GM19438 (cell line): ENCODE measurements around the gene CD37.
"Not testable (repeated sequence)": the region's sequence is repeated elsewhere in the genome, so short reads cannot be mapped to it uniquely, and the experiment has no call there.

Source experiments
- ATAC-seq: cut with Tn5 transposase; IDR thresholded peaks from one replicate; pipeline ENCODE4 v1.9.1; 2021; ENCODE audit warnings: low read depth; ENCODE audit not compliant: unreplicated experiment

The CD37 gene, protein sequence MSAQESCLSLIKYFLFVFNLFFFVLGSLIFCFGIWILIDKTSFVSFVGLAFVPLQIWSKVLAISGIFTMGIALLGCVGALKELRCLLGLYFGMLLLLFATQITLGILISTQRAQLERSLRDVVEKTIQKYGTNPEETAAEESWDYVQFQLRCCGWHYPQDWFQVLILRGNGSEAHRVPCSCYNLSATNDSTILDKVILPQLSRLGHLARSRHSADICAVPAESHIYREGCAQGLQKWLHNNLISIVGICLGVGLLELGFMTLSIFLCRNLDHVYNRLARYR

DNA sequence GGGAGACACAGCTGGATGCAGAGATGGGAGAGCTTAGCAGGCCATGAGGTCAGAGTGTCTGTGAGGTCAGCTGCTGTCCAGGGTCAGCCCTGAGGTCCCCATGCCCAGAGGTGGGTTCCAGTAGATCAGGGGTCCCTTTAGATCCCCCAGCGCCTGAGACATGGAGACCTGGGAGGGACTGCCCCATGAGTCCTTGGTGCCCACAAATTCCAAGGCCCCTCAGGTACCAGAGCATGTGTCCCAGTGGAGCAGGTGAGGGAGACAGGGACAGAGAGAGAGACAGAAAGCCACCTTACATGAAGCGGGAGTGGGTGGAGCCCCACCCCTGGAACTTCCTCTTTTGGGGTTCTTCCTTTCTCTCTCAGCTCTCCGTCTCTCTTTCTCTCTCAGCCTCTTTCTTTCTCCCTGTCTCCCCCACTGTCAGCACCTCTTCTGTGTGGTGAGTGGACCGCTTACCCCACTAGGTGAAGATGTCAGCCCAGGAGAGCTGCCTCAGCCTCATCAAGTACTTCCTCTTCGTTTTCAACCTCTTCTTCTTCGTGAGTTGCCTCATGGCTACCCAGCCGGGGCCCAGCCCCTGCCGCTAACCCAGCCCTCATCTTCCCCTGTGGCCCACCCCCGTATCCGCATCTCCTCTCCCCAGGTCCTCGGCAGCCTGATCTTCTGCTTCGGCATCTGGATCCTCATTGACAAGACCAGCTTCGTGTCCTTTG, at the start of gene CD37:
TSS of gene CD37 (plus strand) at position 336 of the 713 bp plus-strand sequence. CDS start at position 471, 135 bp downstream.
- ATAC-seq, result no peak

DNA sequence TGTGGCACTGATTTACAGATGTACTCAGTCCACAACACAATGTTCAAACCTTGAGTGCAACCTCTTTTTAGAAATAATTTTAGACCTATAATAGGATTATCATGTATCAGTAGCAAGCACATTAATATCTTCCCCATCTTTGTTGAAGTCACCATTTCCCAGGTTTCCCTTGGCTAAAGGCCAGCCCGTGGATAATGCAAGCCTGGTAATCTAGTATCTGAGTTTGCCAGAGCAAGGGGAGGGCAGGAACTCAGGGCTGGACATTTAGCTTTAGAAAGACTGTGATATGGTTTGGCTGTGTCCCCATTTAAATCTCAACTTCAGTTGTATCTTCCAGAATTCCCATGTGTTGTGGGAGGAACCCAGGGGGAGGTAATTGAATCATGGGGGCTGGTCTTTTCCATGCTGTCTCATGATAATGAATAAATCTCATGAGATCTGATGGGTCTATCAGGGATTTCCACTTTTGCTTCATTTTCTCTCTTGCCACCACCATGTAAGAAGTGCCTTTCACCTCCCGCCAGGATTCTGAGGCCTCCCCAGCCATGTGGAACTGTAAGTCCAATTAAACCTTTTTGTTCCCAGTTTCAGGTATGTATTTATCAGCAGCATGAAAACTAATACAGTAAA, 48.0 kb upstream of the CD37 start:
- ATAC-seq, result no peak

DNA sequence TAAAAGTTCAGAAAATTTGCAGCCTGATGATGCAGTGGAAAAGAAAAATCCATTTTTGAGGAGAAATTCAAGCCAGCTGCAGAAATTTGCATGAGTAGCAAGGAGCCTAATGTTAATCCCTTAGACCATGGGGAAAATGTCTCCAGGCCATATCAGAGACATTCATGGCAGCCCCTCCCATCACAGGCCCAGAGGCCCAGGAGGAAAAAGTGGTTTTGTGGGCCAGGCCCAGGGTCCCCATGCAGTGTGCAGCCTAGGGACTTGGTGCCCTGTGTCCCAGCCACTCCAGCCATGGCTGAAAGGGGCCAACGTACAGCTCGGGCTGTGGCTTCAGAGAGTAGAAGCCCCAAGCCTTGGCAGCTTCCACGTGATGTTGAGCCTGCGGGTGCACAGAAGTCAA, 47.0 kb upstream of the CD37 start:
- ATAC-seq, result not testable (repeated sequence)

DNA sequence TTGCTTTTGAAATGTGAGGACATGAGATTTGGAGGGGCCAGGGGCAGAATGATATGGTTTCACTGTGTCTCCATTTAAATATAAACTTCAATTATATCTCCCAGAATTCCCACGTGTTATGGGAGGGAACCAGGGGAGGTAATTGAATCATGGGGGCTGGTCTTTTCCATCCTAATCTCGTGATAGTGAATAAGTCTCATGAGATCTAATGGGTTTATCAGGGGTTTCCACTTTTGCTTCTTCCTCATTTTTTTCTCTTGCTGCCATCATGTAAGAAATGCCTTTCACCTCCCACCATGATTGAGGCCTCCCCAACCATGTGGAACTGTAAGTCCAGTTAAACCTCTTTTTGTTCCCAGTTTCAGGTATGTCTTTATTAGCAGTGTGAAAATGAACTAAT, 45.9 kb upstream of the CD37 start:
- not testable (repeated sequence) for ATAC-seq

DNA sequence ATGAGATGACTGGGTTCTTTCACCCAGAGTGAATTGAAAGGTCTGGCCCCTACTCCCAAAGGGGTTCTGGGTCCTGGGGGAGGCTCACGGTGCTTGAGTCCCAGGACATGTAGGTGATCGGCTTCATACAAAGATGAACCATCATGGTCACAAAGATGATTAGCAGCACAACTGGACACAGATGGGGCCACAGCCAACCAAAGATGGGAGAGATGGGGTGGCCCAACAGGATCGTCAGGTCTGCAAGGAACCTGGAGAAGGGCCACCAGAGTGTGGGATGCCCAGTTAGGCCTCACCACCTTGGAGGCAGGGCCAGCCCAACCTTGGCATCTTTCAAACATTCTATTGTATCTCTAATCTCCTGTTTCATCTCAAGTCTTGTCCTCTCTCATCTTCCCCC, 44.7 kb upstream of the CD37 start:
- ATAC-seq, result no peak

DNA sequence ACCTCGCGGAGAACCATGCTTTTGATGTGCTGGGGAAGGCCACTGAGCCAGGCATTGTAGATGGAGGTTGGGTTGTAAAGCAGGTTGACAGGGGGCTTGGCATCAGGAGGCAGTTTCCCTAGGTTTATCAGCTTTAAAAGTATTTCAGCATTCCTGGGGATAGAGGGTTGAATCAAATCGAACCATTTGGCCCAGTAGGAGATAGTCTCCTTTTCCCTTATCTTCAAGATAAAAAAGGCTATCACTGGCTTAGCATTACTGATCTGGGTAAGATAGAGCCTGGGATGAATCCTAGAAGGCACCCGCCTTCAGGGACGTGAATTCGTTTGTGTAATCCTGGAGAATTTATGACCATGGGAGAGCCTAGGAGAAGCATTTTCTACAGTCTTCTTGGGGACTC, 40.8 kb upstream of the CD37 start:
- no peak for ATAC-seq

DNA sequence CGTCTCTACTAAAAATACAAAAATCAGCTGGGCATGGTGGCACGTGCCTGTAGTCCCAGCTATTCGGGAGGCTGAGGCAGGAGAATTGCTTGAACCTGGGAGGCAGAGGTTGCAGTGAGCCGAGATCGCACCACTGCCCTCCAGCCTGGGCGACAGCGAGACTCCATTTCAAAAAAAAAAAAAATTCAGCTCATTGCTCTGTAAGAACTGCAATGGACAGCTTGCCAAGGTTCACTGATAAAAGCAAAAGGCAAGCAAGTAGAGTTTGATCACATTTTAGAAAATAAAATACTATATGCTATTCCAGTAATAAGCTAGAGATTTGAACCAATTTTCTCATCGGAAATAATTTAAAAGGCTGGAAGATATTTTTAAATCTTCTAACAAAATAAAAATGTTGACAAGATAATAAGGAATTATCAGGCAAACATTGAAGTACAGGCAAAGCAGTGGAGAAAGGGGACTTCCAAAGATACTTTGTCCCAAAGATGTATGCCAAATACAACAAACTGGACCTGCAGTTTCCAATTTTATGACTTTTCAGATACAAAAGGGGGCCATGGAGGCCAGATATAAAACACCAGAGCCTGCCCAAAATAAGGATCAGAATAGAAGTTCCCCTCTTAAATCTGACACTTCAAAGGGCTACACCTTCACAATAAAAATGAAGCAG, 39.9 kb upstream of the CD37 start:
- ATAC-seq, result no peak

DNA sequence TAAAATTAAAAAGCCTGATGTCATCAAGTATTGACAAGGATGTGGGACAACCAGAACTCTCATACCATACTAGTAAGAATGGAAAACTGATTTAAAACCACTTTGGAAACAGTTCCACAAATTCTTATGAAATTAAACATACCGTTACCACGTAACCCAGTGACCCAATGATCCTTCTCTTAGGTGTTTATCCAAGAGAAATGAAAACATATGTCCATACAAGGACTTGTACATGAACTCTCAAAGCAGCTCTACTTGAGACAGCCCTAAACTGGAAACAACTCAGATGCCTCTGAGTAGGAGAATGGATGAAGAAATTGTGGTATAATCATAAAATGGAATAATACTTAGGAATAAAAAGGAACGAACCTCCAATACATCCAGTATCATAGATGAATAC, 37.8 kb upstream of the CD37 start:
- ATAC-seq, result no peak

DNA sequence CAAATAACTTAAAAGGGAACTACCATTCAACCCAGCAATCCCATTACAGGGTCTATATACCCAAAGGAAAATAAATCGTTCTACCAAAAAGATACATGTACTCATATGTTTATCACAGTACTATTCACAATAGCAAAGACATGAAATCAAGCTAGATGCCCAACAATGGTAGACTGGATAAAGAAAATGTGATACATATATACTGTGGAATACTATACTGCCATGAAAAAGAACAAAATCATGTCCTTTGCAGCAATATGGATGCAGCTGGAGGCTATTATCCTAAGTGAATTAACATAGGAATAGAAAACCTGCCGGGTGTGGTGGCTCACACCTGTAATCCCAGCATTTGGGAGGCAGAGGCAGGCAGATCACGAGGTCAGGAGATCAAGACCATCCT, 36.6 kb upstream of the CD37 start:
- not testable (repeated sequence) for ATAC-seq

DNA sequence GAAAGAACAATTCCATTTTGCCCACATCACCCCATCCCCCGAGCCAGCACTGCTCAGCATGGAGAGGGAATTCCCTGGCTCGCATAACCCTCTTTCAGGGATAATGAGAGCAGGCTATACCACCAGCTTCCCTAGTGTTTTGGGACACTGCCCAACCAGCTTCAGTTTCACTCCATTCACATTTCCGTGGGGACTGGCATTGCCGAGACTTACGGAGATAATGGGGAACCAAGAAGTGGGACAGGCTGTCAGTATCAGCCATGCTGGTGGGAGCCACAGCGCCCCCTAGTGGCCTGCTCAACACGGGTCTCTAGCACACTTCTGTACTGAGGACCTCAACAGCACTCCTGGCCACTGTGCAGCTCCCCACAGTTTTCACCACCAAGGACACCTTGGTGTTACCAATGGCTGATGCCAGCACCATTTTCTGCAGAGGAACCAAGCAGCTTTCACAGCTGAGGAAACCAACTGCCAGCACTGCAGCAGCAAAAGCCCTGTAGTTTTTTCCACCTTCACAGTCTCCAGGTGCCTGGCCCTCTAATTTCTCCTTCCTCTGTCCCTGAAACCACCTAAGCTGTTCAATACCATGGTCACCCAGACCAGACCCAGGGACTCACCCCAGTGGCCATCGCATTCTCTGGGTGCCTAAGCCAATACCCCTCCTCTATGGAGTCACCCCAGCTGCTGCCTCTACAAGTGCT, 33.9 kb upstream of the CD37 start:
- ATAC-seq, result no peak

DNA sequence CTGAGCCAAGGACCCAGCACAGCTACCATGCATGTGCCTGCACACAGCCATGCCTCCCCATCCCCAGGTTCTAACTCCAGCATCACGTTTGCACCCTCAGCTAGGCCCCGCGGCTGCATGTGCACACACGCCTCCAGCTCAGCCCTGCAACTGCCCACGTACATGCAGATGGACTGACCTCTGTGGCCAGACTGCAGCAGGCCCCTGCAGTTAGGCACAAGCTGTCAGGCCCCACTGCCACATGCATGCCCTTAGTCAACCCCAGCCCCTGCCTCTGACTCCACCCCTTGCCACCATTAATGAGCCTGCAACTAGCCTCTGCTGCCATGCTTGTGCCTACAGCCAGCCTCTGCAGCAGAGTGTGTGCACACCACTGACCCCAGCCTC, 33.3 kb upstream of the CD37 start:
- no peak for ATAC-seq

DNA sequence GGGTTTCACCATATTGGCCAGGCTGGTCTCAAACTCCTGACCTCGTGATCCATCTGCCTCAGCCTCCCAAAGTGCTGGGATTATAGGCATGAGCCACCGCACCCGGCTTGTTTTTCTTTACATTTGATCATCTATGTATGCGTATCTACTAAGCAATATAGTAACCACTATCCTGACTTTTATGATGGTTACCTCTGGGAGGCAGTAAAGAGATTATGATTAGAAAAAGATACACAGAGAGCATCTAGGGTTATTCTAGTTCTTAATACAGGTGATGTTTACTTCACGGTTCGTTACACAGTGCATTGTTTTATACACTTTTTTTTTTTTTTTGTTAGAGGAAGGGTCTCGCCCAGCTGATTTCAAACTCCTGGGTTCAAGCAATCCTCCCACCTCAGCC, 28.5 kb upstream of the CD37 start:
- not testable (repeated sequence) for ATAC-seq

DNA sequence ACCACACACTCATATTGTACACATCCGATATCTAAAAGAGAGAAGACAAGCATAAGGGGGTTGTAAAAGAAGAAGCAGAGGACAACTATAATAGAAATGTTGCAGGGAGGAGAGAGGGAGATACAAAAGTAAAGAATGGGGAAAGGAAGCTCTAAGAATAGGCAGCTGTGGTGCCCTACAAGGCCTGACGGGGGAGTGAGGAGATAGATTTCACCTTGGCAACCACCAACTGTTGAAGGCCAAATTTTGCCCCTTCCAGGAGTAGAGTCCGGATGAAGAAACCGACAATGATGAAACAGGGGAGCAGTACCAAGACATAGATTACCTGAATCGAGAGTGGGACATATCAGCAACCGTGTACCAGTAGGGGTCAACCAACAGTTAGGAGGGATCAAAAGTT, 26.1 kb upstream of the CD37 start:
- ATAC-seq, result no peak

DNA sequence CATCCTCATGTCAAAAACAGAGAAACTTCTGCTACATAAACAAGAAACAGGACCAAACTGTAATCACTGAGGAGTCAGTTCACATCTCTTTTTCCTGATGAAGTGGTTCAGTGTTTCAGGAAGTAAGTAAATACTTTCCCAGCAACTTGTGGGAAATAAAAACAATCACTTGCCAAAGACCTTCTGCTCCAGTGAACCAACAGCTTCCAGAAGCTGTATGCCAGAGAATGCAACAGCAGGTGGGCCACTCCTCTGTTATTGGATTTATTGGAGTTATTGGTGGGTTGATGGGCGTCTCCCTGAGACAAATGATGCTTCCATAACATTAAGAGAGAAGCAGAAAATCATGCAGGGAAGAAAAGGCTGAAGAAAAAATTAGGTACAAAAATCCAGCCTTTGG, 20.1 kb upstream of the CD37 start:
- ATAC-seq, result no peak

DNA sequence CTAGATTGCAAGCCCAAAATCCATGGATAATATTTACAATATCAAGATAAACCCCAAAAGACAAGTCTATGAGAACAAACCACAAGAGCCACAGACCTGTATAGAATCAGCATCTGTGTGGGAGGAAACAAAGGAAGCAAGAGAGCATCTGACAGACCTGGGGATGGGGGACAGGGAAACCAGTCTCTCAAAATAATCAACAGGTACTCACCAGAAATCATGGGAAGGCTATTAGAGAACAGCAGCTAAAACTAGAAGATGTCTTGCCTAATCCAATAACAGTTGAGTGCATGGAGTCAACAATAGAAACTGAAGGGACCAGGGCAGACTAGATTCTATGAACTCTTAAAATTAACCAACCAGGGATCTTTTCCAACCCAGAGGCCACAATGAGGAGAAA, 18.9 kb upstream of the CD37 start:
- ATAC-seq, result no peak

DNA sequence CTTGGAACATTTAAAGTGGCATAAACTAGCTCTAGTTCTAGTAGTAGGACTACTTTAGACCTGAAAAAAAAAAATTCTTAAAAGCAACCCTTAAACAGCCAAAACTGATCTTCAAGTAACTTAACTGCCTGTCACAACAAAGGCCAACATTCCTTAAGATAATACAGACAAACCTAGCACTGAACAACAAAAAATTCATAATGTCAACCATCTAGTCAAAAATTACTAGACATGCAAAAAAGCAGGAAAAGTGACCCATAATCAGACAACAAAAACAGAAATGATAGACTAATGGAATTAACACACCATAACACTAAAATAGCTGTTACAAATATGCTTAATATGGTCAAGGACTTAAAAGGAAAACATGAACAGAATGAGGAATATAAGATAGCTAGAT, 16.9 kb upstream of the CD37 start:
- no peak for ATAC-seq

DNA sequence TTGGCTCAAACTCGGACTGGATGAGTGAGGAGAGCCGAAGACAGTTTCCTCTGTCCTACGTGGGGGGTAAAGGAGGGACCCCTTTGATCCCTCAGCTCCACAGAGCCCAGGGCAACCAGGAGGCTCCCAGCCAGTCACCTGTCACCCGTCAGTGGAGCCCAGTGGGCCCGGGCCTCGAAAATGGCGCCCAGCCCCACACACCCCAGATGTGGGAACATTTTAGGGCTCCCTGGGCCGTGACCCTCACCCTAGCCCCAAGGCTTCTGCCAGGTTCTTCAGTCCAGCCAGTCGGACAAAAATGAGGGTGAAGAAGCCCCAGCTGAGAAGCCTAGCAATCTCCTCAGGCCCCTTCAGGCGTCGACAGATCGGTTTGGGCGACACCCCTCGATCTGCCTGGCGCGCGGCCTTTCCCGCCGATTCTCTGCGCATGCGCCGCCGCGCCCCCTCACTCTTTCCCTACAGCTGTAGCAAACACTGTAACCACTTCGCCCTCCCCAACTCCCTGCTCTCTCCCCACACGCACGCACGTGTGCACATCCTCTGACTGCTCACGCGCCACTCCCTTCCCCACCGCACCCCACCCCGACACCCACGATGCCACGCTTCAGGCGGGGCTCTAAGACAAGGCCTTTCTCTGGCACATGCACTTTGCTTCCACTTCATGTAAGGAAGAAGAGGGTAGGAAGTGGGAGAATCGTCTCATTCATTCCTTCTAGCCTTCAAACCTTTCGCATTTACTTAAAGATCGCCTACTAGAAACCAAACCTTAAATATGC, 10.2 kb upstream of the CD37 start, which contains the start of gene SLC6A16:
TSS of gene SLC6A16 (minus strand) at position 391 of the 776 bp plus-strand sequence. CDS start 13,844 bp downstream, outside the sequence.
- no peak for ATAC-seq

DNA sequence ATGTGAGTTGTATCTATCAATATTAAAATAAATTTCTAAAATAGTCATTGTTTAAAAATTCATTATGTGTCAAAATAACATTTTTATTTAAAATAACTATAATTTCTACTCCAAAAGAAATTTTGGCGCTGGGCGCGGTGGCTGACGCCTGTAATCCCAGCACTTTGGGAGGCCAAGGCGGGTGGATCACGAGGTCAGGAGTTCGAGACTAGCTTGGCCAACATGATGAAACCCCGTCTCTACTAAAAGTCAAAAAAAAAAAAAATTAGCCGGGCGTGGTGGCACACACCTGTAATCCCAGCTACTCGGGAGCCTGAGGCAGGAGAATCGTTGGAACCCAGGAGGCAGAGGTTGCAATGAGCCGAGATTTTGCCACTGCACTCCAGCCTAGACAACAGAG, 9.4 kb upstream of the CD37 start:
- ATAC-seq, result not testable (repeated sequence)

DNA sequence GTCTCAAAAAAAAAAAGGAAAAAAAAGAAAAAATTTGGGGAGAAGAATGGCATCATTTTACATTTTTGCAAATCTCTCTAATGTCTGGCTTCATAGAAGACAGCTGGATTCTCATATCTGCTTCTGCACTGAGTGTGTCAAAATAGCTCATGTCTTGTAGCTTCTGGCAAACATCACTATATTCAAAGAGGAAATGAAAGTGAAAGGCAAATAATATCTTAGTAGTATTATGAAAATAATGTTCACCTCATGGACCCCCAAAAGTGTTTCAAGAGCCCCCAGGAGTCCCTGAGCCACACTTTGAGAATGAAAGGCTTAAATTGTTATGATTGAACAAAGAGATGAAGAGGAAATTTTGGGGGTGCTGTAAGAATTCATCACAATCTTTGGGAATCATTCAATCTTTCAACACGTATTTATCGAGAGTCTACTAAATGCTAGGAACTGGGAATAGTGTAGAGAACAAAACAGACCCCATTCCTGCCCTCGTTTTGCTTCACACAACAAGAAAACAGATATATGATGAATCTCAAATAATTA, 9.0 kb upstream of the CD37 start:
- ATAC-seq, result no peak
